B cell (primary cell): ENCODE data around the gene SEPTIN14.

Source experiments
- EZH2 ChIP-seq: IDR thresholded peaks from 2 replicates; pipeline ENCODE4 v1.6.1; 2012; ENCODE audit warnings: borderline replicate concordance, low read depth, mild to moderate bottlenecking, moderate library complexity, low read length; ENCODE audit not compliant: insufficient read depth, poor library complexity, severe bottlenecking
- TF ChIP-seq, protein P1 (sequence below): fragments of 200-600 bp; IDR thresholded peaks from one replicate; pipeline ENCODE4 v1.8.0; 2022; ENCODE audit warnings: antibody characterized with exemption, mild to moderate bottlenecking

DNA sequence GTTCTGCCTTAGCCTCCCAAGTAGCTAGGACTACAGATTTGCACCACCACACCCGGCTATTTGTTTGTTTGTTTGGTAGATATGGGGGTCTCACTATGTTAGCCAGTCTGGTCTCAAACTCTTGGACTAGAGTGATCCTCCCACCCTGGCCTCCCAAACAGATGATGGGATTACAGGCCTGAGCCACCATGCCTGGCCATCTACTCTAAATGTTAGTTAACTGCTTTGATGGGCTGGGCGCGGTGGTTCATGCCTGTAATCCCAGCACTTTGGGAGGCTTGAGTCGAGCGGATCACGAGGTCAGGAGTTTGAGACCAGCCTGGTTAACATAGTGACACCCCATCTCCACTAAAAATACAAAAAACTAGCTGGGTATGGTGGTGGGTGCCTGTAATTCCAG, 74.8 kb downstream of the SEPTIN14 start:
- TF ChIP-seq, protein P1, sequence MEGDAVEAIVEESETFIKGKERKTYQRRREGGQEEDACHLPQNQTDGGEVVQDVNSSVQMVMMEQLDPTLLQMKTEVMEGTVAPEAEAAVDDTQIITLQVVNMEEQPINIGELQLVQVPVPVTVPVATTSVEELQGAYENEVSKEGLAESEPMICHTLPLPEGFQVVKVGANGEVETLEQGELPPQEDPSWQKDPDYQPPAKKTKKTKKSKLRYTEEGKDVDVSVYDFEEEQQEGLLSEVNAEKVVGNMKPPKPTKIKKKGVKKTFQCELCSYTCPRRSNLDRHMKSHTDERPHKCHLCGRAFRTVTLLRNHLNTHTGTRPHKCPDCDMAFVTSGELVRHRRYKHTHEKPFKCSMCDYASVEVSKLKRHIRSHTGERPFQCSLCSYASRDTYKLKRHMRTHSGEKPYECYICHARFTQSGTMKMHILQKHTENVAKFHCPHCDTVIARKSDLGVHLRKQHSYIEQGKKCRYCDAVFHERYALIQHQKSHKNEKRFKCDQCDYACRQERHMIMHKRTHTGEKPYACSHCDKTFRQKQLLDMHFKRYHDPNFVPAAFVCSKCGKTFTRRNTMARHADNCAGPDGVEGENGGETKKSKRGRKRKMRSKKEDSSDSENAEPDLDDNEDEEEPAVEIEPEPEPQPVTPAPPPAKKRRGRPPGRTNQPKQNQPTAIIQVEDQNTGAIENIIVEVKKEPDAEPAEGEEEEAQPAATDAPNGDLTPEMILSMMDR: no peak
- no peak for TF ChIP-seq EZH2
